GM18907 (cell line): ENCODE results near the gene PHB1.
"Not testable (repeated sequence)": the region's sequence is repeated elsewhere in the genome, so short reads cannot be mapped to it uniquely, and the experiment has no call there.

ENCODE experiments used
- ATAC-seq: cut with Tn5 transposase; IDR thresholded peaks from one replicate; pipeline ENCODE4 v1.9.1; 2021; ENCODE audit warnings: mild to moderate bottlenecking, moderate library complexity; ENCODE audit not compliant: unreplicated experiment

Gene PHB1

GRCh38 chr17:49439673-49440571 lies 25.2 kb upstream of the PHB1 start:
- no peak for ATAC-seq

DNA sequence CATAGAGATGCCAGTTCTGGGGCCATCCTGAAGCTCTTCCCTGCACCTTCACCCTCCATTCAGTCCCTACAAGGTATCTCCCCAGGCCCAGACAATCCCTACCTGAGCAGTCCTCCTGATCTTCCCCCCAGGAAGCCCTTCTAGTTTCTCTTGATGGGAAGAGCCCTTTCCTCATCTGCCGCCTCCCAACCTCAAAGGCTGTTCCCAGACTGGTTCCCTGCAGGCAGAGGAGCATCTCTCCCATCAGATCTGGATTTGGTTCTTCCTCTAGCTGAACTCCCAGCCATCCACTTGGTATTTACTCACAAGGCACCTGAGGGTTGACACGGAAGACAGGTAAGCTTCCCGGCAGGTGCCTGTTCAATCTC lies 24.6 kb upstream of the PHB1 start:
- ATAC-seq, result no peak

- no peak for ATAC-seq
Observed at GRCh38 chr17:49438436-49439278, 24.0 kb upstream of the PHB1 start.

GRCh38 chr17:49437696-49438435 lies 23.2 kb upstream of the PHB1 start:
- ATAC-seq, result no peak

GRCh38 chr17:49436174-49436573 lies 21.5 kb upstream of the PHB1 start:
- ATAC-seq, result no peak

- ATAC-seq, result no peak
Observed at GRCh38 chr17:49435671-49436029, 21.0 kb upstream of the PHB1 start.

GRCh38 chr17:49434821-49435670 lies 20.4 kb upstream of the PHB1 start:
- ATAC-seq, result no peak

DNA sequence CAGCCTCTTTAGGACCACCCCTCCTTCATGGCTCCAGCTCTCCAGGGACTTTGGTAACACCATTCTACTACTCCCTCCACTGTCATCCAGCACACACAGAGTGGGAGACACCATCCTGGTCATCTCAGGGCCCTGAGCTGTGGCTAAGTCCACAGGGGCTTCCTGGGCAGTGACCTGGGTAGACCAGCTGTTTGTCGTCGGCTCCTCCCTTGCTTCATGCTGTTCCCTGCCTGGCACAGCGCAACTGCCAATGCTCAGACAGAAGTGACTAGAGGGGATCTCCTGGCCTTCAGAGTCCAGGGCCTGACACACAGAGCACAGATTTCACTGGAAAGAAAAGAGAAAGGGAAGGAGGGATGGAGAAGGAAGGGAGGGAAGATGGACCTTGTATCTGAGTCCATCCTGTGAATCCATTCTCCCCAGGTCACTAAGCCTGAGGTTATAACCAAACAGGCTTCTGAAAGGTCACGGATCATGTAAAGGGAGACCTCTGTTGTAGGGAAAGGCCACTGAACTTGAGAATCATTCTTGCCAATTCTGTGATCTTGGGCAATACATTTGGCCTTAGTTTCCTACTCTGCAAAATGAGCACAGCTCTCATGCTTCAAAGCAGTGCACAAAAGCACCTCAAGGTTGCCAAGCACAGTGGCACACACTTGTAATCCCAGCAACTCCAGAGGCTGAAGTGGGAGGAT lies 18.5 kb upstream of the PHB1 start:
- no peak for ATAC-seq

DNA sequence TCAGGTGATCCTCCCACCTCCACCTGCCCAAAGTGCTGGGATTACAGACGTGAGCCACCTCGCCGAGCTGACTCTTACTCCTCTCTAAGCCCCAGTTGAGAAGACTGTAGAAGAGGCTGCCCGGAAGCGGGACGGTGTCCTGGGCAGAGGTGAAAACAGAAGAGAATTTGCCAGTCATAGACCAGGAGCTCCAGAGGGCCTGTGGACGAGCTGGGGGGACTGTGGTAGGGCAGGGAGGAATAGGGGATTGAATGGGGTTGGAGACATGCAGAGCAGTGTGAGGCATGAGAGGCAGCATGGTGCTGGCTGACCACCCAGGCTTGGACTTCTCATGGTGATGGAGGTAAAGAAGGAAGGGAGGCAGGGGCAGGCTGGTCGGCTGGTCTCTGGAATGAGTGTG lies 17.1 kb upstream of the PHB1 start:
- ATAC-seq, result no peak

- no peak for ATAC-seq
Observed at GRCh38 chr17:49425004-49425286, 10.3 kb upstream of the PHB1 start.

GRCh38 chr17:49424276-49425003 lies 9.8 kb upstream of the PHB1 start:
- ATAC-seq, result not testable (repeated sequence)

DNA sequence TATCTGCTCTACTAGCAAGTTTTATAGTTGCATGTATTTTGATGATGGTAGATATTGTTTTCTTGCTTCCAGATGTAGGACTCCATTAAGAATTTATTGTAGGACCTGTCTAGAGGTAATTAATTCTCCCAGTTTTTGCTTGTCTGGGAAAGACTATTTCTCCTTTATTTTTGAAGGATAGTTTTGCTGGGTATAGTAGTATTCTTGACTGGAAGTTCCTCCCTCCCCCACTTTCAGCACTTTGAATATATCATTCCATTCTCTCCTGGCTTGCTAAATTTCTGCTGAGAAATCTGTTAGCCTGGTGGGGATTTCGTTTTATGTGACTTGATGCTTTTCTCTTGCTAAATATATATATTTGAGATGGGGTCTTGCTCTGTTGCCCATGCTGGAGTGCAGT lies 8.0 kb upstream of the PHB1 start:
- no peak for ATAC-seq

- not testable (repeated sequence) for ATAC-seq
Observed at GRCh38 chr17:49419761-49420160, 5.1 kb upstream of the PHB1 start.

- ATAC-seq, result not testable (repeated sequence)
Observed at GRCh38 chr17:49418754-49419740, 4.4 kb upstream of the PHB1 start.

- ATAC-seq, result peak; percentile 2
Observed at GRCh38 chr17:49414271-49414621, 436 bp downstream of the PHB1 start.

- ATAC-seq, result no peak
Observed at GRCh38 chr17:49409066-49409465, 5.6 kb downstream of the PHB1 start.

- peak; percentile 49 for ATAC-seq
Observed at GRCh38 chr17:49407981-49408501, 6.6 kb downstream of the PHB1 start.

DNA sequence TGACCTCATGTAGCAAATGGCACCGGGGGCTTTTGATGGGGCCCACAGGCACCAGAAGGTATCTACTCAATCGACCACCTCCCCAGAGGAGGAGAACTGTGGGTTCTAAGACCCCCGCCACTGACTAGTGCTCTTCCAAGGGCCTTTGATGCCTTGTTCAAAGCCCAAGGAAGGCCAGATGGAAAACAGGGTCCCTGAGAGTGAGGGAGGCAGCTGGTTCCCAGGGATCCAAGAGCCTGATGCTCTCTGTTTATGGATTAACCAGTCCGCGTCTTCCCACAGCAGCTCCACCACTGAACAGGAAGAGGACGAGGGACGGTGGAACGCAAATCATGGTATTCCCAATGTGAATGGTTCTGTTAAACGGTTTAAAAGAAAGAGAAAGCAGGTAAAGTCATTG lies 7.6 kb downstream of the PHB1 start:
- no peak for ATAC-seq
